ENCODE data around the gene PPP3CA. TPM values are rescaled to one million over a fixed set of nuclear protein-coding genes. Genes with fewer than 3 reads are reported as not detected.
"Not testable (repeated sequence)": the region's sequence is repeated elsewhere in the genome, so short reads cannot be mapped to it uniquely, and the experiment has no call there.

Gene PPP3CA
- total RNA-seq, 2 donors from 2014 or later = 36.6 to 39.2 TPM

- H3K36me3 ChIP-seq (ENCODE audit: control insufficient read depth, insufficient read depth, low read length) = no peaks in the 10 kb centered on the region
- H3K4me1 ChIP-seq (ENCODE audit: control insufficient read depth, insufficient read depth, low read length) = peaks cover 4% of the 10 kb centered on the region
- H3K27ac ChIP-seq (ENCODE audit: low read depth, low read length) = no peak overlapping the region
- Mint-ChIP-seq H3K27me3 (ENCODE audit: insufficient read depth) (no peaks in the 10 kb centered on the region), H3K27ac (no peak overlapping the region), H3K36me3 (ENCODE audit: low read depth) (no peaks in the 10 kb centered on the region), H3K4me1 (peaks cover 44% of the 10 kb centered on the region), H3K4me3 (no peak overlapping the region), H3K9me3 (no peaks in the 10 kb centered on the region)
- TF ChIP-seq CTCF (conservative IDR thresholded peaks at IDR 0.05) = no peak
- no peak overlapping the region for H3K9ac ChIP-seq (ENCODE audit: extremely low read depth, low read length, poor library complexity, severe bottlenecking)
- H3K4me3 ChIP-seq (ENCODE audit: low read length) = no peak overlapping the region
- DNase-seq = no peak
- no peaks in the 10 kb centered on the region for H3K9me3 ChIP-seq (ENCODE audit: control insufficient read depth, low read length)
- no peaks in the 10 kb centered on the region for H3K27me3 ChIP-seq (ENCODE audit: control insufficient read depth, insufficient read depth, low read length, poor library complexity, severe bottlenecking)
Observed at GRCh38 chr4:101140228-101140627, 207.1 kb downstream of the PPP3CA start.

- no peaks in the 10 kb centered on the region for H3K27me3 ChIP-seq (ENCODE audit: control insufficient read depth, insufficient read depth, low read length, poor library complexity, severe bottlenecking)
- H3K27ac Mint-ChIP-seq = no peak overlapping the region
- peaks cover 7% of the 10 kb centered on the region for H3K9me3 Mint-ChIP-seq
- H3K4me3 Mint-ChIP-seq = no peak overlapping the region
- no peak overlapping the region for H3K9ac ChIP-seq (ENCODE audit: extremely low read depth, low read length, poor library complexity, severe bottlenecking)
- H3K36me3 Mint-ChIP-seq (ENCODE audit: low read depth) = peaks cover 5% of the 10 kb centered on the region
- peaks cover 31% of the 10 kb centered on the region for H3K4me1 Mint-ChIP-seq
- no peaks in the 10 kb centered on the region for H3K27me3 Mint-ChIP-seq (ENCODE audit: insufficient read depth)
- DNase-seq = no peak
- H3K4me1 ChIP-seq (ENCODE audit: control insufficient read depth, insufficient read depth, low read length) = peaks cover 2% of the 10 kb centered on the region
- H3K27ac ChIP-seq (ENCODE audit: low read depth, low read length) = no peak overlapping the region
- H3K9me3 ChIP-seq (ENCODE audit: control insufficient read depth, low read length) = no peaks in the 10 kb centered on the region
- 69 to 97% methylated on average over 7 to 8 of the region's 8 CpGs for WGBS, 2 experiments (ENCODE audit: insufficient coverage in 1 of 2, insufficient read length in 1 of 2)
- TF ChIP-seq CTCF (conservative IDR thresholded peaks at IDR 0.05) = no peak
- no peak overlapping the region for H3K4me3 ChIP-seq (ENCODE audit: low read length)
- no peaks in the 10 kb centered on the region for H3K36me3 ChIP-seq (ENCODE audit: control insufficient read depth, insufficient read depth, low read length)
Observed at GRCh38 chr4:101136373-101137370, 210.7 kb downstream of the PPP3CA start.

- H3K4me3 ChIP-seq (ENCODE audit: low read length) = no peak overlapping the region
- DNase-seq = no peak
- peaks cover 5% of the 10 kb centered on the region for H3K36me3 Mint-ChIP-seq (ENCODE audit: low read depth)
- H3K9me3 Mint-ChIP-seq = peaks cover 10% of the 10 kb centered on the region
- H3K27me3 Mint-ChIP-seq (ENCODE audit: insufficient read depth) = no peaks in the 10 kb centered on the region
- TF ChIP-seq CTCF (conservative IDR thresholded peaks at IDR 0.05) = no peak
- H3K36me3 ChIP-seq (ENCODE audit: control insufficient read depth, insufficient read depth, low read length) = no peaks in the 10 kb centered on the region
- H3K27ac ChIP-seq (ENCODE audit: low read depth, low read length) = no peak overlapping the region
- H3K27ac Mint-ChIP-seq = no peak overlapping the region
- WGBS, 2 experiments (ENCODE audit: insufficient coverage in 1 of 2, insufficient read length in 1 of 2) = 90 to 91% methylated on average over 1 to 3 of the region's 3 CpGs
- H3K9me3 ChIP-seq (ENCODE audit: control insufficient read depth, low read length) = peaks cover 5% of the 10 kb centered on the region
- H3K4me1 Mint-ChIP-seq = peaks cover 26% of the 10 kb centered on the region
- peaks cover 2% of the 10 kb centered on the region for H3K4me1 ChIP-seq (ENCODE audit: control insufficient read depth, insufficient read depth, low read length)
- H3K9ac ChIP-seq (ENCODE audit: extremely low read depth, low read length, poor library complexity, severe bottlenecking) = no peak overlapping the region
- H3K4me3 Mint-ChIP-seq = no peak overlapping the region
- H3K27me3 ChIP-seq (ENCODE audit: control insufficient read depth, insufficient read depth, low read length, poor library complexity, severe bottlenecking) = no peaks in the 10 kb centered on the region
Observed at GRCh38 chr4:101135371-101136010, 211.8 kb downstream of the PPP3CA start.

GRCh38 chr4:101131058-101131457, 216.3 kb downstream of the PPP3CA start:
- H3K27me3 ChIP-seq (ENCODE audit: control insufficient read depth, insufficient read depth, low read length, poor library complexity, severe bottlenecking); H3K9ac ChIP-seq (ENCODE audit: extremely low read depth, low read length, poor library complexity, severe bottlenecking); H3K27ac Mint-ChIP-seq; H3K27me3 Mint-ChIP-seq (ENCODE audit: insufficient read depth); DNase-seq; H3K9me3 Mint-ChIP-seq; H3K4me1 ChIP-seq (ENCODE audit: control insufficient read depth, insufficient read depth, low read length); H3K4me3 ChIP-seq (ENCODE audit: low read length); H3K4me3 Mint-ChIP-seq; H3K27ac ChIP-seq (ENCODE audit: low read depth, low read length); H3K36me3 ChIP-seq (ENCODE audit: control insufficient read depth, insufficient read depth, low read length); H3K9me3 ChIP-seq (ENCODE audit: control insufficient read depth, low read length): not testable (repeated sequence)
- WGBS, 2 experiments (ENCODE audit: insufficient coverage in 1 of 2, insufficient read length in 1 of 2) = 81 to 98% methylated on average over 2 of the region's 5 CpGs
- H3K36me3 Mint-ChIP-seq (ENCODE audit: low read depth) = peaks cover 11% of the 10 kb centered on the region
- H3K4me1 Mint-ChIP-seq = peaks cover 13% of the 10 kb centered on the region

GRCh38 chr4:101128898-101129297, 218.4 kb downstream of the PPP3CA start:
- H3K36me3 Mint-ChIP-seq (ENCODE audit: low read depth); DNase-seq: not testable (repeated sequence)
- H3K4me1 Mint-ChIP-seq = peaks cover 21% of the 10 kb centered on the region

More at GRCh38 chr4:101128898-101129297, 218.4 kb downstream of the PPP3CA start:
- not testable (repeated sequence) for H3K27ac Mint-ChIP-seq; H3K9me3 ChIP-seq (ENCODE audit: control insufficient read depth, low read length); H3K27ac ChIP-seq (ENCODE audit: low read depth, low read length); H3K9me3 Mint-ChIP-seq; H3K36me3 ChIP-seq (ENCODE audit: control insufficient read depth, insufficient read depth, low read length); H3K4me3 Mint-ChIP-seq; H3K27me3 ChIP-seq (ENCODE audit: control insufficient read depth, insufficient read depth, low read length, poor library complexity, severe bottlenecking); H3K9ac ChIP-seq (ENCODE audit: extremely low read depth, low read length, poor library complexity, severe bottlenecking); H3K27me3 Mint-ChIP-seq (ENCODE audit: insufficient read depth); H3K4me1 ChIP-seq (ENCODE audit: control insufficient read depth, insufficient read depth, low read length); H3K4me3 ChIP-seq (ENCODE audit: low read length)
- 81% methylated on average over 1 of the region's 1 CpG; no CpG with 5 or more reads in 1 of the 2 experiments for WGBS, 2 experiments (ENCODE audit: insufficient coverage in 1 of 2, insufficient read length in 1 of 2)
